Left hindlimb (tissue), 1 donor: ENCODE measurements around the gene KLHL21.
"Not testable (repeated sequence)": the region's sequence is repeated elsewhere in the genome, so short reads cannot be mapped to it uniquely, and the experiment has no call there.

Experiments
- DNase-seq: peaks from one replicate; pipeline ENCODE4 v3.0.0-alpha.2; 2018

KLHL21 gene

GRCh38 chr1:6581561-6582305 is 20.9 kb downstream of the KLHL21 start:
- DNase-seq = no peak

- no peak for DNase-seq
Observed at GRCh38 chr1:6580593-6581409, 21.9 kb downstream of the KLHL21 start.

- DNase-seq = no peak
Observed at GRCh38 chr1:6580119-6580592, 22.5 kb downstream of the KLHL21 start.

GRCh38 chr1:6579374-6580118 is 23.1 kb downstream of the KLHL21 start, which contains the start of gene ZBTB48:
TSS of gene ZBTB48 (plus strand) at chr1:6579994. CDS start at chr1:6580610, 616 bp downstream.
- DNase-seq = peak; percentile 99

- no peak for DNase-seq
Observed at GRCh38 chr1:6578624-6579373, 23.9 kb downstream of the KLHL21 start.

GRCh38 chr1:6577831-6578525 is 24.7 kb downstream of the KLHL21 start:
- DNase-seq = no peak

- DNase-seq = no peak
Observed at GRCh38 chr1:6574818-6575217, 27.9 kb downstream of the KLHL21 start.

GRCh38 chr1:6574025-6574620 is 28.5 kb downstream of the KLHL21 start:
- no peak for DNase-seq

GRCh38 chr1:6572653-6573383 is 29.9 kb downstream of the KLHL21 start:
- DNase-seq = no peak

GRCh38 chr1:6570987-6571386 is 31.7 kb downstream of the KLHL21 start:
- no peak for DNase-seq

GRCh38 chr1:6570100-6570499 is 32.6 kb downstream of the KLHL21 start:
- no peak for DNase-seq

- no peak for DNase-seq
Observed at GRCh38 chr1:6569033-6569432, 33.6 kb downstream of the KLHL21 start.

GRCh38 chr1:6560267-6560666 is 42.4 kb downstream of the KLHL21 start:
- DNase-seq = no peak

- not testable (repeated sequence) for DNase-seq
Observed at GRCh38 chr1:6559161-6559560, 43.5 kb downstream of the KLHL21 start.

- no peak for DNase-seq
Observed at GRCh38 chr1:6557597-6557996, 45.1 kb downstream of the KLHL21 start.

GRCh38 chr1:6554907-6555778 is 47.5 kb downstream of the KLHL21 start, which contains the start of gene TAS1R1:
TSS of gene TAS1R1 (plus strand) at chr1:6555307. CDS start at chr1:6555374, 67 bp downstream.
- peak; percentile 64 for DNase-seq

GRCh38 chr1:6554031-6554906 is 48.4 kb downstream of the KLHL21 start, which contains the start of gene NOL9:
TSS of gene NOL9 (minus strand) at chr1:6554513. CDS start at chr1:6554502, 11 bp downstream.
- DNase-seq = peak; percentile 96

GRCh38 chr1:6547301-6547700 is 55.4 kb downstream of the KLHL21 start:
- no peak for DNase-seq
